Measurements from ENCODE around the gene SLC43A1.

The SLC43A1 gene

DNA sequence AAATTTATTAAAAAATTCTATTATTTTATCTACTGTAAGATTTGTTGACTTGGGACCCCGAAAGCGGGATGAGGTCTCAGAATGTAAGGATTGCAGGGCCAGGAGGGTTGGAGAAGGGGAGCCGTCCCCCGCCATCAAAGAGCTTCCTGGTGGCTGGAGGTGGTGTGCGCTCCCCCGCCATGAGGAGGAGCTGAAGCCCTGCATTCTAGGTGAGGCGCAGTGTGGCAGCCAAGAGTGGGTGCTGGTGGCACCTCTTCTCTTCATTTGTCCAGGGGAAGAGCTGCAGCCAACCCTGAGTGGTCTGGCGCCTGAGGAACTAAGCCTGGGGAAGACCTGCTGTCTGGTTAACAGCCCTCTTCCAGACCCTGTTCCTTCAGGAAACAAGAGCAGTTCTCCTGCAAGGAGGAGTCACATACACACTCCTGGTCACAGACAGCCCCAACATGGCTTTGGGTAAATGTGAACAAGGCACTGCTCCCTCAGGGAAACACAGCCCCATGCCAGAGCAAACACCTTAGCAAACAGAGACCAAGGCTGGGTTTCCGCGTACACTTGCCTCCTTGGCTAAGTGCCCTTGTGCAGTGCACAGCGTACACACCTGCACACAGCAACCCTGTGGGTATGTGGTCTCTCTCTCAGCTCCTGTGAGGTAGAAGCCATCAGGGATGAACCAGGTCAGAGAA lies 37.9 kb downstream of the SLC43A1 start:
- no peak for DNase-seq

DNA sequence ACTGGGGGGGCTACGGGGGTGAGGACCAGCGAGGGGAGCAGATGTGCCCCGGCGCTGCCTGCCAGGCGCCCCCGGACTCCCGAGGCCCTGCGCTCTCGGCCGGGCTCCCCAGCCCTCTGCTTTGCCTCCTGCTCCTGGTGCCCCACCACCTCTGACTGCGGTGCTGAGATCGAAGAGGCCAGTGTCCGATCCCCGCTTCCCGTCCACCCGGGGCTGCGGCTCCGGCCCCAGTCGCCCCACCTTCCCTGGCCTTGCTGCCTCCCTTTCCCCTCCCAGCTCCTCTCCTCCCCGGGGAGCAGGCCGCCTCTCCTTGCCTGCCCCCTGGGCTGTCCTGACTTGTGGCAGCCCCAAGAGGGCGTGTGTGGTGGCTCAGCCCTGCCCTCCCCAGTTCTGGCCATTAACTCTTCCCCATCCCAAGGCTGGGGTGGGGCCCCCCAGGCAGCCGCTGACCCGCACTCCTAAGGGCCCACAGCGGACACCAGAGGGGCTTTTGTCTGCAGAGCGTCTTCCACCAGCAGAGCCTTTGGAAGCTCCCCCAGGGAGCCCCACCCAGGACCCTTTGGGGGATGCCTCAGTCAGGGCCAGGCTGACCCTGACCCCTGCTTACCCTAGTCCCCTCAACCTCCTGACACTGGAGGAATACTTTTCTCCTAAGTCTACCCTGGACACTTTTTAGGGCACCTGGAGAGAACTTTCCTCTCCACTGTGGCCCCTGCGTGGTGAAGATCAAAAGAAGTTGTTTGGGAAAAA lies 38.6 kb downstream of the SLC43A1 start:
- DNase-seq = no peak

DNA sequence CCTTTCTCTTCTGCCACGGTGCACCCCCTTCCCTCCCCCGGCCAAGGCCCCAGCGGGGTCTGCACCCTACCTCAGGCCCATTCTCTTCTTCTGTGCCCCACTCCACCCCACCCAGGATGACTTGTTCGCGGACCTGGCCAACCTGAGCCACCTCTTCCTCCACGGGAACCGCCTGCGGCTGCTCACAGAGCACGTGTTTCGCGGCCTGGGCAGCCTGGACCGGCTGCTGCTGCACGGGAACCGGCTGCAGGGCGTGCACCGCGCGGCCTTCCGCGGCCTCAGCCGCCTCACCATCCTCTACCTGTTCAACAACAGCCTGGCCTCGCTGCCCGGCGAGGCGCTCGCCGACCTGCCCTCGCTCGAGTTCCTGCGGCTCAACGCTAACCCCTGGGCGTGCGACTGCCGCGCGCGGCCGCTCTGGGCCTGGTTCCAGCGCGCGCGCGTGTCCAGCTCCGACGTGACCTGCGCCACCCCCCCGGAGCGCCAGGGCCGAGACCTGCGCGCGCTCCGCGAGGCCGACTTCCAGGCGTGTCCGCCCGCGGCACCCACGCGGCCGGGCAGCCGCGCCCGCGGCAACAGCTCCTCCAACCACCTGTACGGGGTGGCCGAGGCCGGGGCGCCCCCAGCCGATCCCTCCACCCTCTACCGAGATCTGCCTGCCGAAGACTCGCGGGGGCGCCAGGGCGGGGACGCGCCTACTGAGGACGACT lies 39.3 kb downstream of the SLC43A1 start:
- no peak for DNase-seq

DNA sequence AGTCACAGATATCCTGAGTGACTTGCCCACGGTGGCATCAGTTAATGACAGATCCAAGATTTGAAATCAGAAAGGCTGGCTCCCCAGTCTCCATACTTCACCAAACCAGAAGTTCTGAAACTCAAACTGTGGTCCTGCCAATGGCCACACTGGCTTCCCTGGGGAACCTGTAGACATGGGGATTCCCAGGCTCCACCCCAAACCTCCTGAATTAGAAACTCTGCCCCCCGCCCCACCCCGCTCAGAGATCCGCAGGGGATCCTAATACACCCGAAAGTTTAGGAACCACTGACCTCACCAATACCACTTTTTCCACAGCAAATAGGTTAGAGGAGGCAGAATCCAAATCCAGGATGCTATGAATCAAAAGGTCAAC lies 39.8 kb downstream of the SLC43A1 start:
- no peak for DNase-seq

DNA sequence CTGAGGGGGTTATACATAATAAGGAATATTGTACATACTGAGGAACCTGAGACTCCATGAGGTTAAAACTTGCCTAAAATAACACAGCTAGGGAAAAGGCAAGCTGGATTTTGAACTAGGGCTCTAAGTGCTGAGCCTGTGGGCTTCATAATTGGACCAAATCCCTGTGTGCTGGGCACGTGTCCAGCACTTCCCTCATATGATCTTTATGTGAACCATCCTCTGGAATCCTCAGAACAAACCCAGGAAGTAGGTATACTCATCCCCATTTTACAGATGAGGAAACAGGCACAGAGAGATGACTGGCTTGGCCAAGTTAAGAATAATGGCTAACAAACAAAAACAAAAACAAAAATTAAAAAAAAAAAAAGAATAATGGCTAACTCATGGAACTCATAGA lies 40.3 kb downstream of the SLC43A1 start:
- DNase-seq = no peak

DNA sequence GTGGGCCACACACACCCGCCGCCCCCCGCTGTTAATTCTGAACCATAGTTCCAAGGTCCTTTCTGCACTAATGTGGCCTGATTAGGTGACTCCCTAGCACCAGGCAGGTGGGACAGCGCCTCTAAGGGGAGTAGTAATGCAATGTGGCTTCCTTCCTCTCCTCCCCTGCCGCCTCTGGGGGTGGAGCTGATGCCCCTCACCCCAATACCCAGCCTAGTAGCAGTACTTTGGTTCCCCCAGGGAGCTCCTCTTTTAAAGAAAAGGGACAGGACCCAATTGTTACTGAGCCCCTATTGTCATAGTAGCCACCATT lies 40.7 kb downstream of the SLC43A1 start:
- no peak for DNase-seq

DNA sequence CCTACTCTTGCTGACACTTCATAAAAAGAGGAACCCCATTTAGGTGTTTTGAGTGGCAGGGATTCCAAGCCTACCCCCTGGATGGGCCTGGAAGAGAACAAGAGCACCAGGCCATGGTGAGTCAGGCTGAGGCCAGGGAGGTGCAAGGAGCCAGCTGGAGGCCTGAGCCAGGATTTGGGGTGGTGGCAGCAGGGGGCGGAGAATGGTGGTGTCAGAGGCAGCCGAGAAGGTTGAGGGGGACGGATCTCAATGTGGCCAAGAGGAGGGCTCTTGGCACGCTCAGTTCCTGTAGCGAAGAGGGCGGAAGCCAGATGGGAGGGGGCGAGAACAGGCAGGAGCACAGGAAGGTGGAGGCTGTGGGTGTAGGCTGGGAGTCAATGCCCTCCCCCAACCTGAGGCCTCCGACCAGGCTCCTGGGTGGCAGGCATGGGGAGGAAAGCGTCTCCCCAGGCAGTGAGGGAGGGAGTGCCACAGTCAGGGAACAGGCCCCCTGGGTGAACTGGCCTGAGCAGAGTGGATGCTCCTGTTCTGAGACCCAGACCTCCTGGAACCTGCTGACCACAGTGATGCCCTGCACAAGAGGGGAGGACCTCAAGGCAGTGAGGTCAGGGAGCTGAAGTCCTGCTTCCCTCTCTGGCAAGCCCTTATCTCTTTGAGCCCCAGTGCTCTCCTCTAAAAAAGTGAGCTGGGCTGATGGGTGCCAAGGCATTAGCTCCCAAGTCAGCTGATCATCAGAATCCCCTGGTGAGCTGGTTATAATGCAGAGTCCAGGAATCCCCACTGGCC lies 41.3 kb downstream of the SLC43A1 start:
- DNase-seq = no peak

DNA sequence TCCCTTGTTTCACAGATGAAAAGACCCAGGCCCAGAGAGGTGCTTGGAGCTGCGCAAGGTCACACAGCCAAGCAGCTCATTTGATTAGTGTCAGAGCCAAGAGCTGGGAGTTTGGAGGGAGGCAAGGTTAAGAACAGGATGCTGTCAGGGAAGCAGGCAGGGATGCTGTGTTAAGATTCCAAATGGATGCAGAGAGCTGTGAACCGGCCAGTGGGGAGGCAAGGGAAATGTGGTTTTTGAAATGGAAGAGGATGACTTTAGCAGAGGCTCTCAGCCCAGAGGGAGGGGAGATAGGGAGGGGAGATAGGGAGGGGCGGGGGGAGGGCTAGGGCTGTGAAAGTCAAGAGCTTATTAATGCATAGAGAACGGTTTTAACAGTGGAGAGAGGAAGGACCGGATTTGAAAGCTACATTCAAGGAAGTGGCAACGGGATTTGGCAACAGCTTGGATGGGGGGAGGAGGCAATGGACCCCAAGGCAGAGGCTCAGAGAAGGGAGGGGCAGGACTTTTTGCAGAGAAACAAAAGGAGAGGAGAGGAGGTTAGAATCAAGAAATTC lies 42.1 kb downstream of the SLC43A1 start:
- no peak for DNase-seq

DNA sequence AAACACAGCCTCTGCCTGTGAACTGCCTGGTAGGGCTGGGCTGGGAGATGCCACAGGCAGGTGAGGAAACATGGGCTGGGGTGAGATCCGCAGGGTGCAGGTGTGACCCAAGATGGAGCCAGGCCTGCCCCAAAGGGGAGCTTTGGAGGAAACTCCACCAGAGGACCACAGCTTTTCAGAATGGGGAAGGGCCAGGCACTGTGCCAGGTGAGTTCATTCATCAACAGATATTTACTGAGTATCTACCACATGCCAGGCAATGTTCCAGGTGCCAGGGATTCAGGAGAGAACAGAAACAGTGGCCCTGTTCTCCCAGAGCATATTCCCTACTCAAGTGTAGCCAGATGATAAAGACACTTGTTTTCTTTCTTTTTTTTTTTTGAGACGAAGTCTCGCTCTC lies 44.0 kb downstream of the SLC43A1 start:
- peak; percentile 61 for DNase-seq

DNA sequence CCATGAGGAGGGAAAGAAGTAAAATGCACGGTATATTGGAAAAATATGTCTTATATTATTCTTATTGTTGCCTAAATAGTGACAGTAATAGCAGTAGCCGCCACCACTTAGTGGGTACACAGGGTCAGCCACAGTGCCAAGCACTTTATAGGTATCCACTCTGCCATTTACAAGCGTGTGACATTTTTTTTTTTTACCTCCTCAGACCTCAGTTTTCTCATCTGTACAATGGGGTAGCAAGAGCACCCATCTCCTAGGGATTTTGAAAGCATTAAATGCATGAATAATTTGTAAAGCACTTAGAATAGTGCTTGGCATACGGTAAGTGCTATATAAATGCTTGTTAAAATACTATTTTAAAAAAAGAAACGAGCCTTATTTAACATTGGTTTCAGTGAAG lies 46.2 kb downstream of the SLC43A1 start:
- no peak for DNase-seq

DNA sequence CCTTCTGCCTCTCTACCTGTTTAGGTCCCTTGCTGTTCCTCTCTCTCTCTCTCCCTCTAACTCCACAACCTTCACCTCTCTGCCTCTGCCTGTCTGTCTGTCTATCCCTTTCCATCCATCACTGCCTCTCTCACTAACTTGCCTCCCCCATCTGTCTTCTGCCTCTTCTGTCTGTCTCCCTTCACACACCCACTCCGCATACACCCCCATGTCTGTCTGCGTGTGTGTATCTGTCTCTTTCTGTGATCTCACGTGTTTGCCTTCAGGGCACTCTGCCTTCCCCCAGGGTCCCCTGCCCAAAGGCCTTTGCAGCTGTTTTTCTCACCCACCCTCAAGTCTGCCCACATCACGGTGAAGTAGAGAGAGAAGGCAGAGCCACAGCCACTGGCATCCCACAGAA lies 47.2 kb downstream of the SLC43A1 start:
- no peak for DNase-seq

DNA sequence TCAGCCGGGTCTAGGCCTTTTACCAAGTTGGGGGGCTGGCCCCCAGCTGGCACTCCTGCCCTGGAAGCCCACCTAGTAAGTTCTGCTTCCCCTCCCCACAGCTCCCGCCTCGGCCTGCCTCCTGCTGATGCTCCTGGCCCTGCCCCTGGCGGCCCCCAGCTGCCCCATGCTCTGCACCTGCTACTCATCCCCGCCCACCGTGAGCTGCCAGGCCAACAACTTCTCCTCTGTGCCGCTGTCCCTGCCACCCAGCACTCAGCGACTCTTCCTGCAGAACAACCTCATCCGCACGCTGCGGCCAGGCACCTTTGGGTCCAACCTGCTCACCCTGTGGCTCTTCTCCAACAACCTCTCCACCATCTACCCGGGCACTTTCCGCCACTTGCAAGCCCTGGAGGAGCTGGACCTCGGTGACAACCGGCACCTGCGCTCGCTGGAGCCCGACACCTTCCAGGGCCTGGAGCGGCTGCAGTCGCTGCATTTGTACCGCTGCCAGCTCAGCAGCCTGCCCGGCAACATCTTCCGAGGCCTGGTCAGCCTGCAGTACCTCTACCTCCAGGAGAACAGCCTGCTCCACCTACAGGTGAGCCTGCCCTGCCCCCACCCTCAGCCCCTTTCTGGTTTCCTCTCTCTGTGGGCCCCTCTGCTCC lies 47.9 kb downstream of the SLC43A1 start:
- DNase-seq = no peak

DNA sequence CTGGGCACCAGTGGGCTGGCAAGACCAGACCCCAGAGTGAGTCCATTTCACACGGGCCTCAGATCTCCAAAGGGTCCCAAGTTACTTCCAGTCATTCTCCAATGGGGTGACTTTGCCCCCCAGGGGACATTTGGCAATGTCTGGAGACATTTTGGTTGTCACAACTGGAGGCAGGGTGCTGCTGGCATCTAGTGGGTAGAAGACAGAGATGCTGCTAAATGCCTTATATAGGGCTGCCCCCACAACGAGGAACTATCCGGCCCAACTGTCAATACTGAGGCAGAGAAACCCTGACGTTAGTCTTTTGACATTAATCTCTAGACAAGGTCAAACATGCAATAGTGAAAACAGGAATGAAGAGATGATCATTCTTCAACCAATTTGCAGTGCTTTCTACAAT lies 48.8 kb downstream of the SLC43A1 start:
- no peak for DNase-seq

DNA sequence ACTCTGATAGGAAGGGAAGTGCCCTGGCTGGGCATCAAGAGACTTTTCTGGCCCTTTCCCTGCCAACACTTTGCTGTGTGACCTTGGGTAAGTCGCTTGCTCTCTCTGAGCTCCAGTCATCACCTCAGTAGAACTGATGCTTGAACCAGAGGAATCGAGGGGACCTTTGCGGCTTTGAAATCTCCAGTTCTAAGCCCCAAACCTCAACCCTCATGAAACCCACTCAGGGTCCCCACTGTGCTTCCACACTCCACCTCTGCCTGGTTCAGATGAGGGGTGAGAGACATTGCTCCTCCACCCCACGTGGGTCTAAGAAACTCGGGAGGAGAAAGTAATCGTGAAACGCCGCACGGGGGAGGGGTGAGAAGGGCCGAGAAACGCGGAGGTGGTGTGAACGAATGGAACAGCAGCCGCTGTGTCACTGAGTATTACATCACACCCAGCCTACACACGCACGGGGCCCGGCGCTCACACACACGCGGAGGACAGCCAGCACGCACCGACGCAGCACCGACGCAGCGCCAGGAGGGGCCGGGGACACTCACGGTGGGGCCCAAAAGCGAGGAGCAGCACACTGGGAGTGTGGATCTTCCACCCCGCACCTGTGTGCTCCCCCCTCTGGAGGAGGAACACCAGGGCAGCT lies 50.8 kb downstream of the SLC43A1 start:
- no peak for DNase-seq

DNA sequence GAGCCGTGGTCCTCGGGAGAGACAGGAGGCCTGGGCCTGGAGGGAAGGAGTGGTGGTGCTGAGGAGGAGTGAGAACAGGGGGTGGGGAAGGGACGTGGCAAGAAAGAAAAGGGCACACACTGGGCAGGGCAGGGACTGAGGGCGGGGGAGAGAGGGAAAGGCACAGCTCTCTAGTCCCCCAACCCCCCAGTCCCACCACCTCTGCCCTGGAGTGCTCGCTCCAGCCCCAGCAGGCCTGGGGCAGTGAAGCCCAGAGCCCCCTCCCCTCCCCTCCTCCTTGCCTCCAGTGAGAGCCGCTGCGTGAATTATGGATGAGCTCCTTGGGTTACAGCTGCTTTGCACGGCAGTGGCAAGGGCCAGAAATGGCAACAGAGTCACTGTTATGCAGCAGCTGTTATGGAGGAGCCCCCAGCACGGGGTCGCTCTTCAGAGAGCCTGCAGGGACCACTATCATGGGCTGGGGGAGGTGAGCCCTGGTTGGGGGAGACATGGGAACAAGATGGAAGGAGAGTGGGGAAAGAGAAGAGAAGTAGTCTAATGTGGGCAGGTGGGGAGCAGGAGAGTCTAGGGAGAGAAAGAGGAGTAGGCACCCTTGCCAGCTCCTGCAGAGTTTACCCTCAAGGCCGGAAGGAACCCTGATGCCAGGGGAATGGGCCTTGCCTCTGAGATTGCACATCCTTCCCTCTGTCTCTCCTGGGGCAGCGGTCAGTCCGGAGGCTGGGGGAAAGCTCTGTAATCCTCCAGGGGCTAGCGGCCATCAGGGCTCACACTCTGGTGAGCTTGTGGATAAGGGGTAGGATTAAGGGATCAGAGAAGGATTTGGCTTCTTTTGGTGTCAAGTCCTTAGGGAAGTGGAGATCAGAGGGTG lies 51.6 kb downstream of the SLC43A1 start:
- DNase-seq = peak; percentile 29

DNA sequence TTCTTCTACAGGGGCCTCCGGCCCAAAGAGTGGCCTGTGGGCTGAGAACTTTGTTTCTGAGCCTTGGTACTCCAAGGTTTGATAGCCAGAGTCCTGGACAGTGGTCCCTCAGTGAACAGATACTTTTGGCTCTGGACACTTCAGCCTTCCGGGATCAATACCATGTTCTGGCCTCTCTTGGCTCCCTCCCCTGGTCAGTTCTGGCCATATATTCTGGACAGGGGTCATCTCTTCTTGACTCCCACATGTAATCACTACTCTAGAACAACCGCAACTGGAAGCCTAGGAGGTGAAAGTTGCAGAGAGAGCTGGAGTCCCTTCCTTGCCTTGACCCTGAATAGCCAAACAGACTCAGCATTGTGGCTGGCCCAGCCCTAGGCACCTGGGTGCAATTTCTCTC lies 52.9 kb downstream of the SLC43A1 start:
- no peak for DNase-seq

DNA sequence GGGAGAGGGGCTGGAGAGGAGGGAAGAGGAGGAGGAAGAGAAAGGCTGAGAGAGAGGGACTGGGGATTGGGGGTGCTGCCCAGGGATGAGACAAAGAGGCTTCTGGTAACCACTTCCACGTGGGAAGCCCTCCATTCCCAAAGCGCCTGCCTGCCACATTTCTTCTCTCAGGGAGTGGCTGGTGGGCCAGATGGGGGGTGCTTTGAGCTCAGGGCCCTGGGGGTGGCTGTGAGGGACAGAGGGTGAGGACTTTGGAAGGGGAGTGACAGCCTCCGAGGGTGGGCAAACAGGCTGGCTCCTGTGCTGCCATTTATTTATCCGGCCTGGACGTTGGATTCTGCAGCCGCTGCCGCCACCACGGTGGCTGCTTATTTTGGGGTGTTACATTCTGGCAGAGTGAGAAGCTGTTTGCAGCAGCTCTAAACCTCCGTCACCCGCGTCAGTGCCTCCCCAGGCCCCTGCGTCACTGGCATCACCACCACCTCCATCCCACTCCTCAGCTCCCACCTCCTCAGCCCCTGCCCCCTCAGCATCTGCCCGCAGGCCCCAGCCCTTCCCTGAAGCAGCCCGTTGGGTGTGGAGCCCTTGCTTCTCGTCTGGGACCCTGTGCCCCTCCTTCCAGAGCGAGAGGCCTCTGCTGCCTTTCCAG lies 53.5 kb downstream of the SLC43A1 start:
- DNase-seq = no peak

DNA sequence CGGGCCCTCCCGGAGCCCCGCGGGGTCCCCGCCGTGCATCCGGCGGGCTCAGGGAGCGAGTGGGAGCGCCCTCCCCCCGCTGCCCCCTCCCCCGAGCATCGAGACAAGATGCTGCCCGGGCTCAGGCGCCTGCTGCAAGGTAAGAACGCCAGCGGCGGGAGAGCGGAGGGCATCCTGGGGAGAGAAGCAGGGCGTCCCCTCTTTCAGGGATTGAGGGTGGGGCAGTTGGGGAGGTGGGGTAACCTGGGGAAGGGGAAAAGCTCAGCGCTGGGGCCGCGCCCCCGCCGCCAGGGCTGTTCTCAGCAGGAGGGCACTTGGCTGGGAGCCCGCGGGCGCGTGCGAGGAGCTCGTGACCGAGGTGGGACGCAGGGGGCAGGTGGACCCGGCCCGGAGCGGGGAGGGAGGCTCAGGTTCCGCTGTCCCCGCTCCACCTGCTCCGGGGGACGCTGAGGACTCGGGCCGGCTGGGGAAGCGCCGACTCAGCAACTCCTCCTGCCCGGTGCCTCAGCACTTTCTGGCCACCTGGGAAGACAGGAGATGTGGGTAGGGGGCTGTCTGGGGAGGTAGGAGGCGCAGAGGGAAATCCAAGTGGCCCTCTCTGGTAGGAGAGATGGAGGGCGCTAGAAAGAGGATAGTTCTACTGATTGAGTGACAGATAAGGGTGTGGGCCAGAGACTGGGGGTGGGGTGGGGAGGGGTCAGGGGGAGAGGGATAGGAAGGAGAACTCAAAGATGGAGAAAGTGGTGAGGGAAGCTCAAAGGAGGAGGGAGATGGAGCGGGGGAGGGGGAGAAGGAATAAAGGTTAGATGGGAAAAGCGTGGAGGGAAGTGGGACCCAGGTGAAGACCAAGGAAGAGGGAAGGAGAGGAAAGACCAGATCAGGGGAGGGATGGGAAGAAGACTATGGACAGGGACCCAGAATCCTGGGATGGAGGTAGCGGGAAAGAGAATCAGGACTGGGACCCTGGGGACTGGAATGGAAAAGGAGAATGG lies 54.4 kb downstream of the SLC43A1 start:
- peak; percentile 66 for DNase-seq

DNA sequence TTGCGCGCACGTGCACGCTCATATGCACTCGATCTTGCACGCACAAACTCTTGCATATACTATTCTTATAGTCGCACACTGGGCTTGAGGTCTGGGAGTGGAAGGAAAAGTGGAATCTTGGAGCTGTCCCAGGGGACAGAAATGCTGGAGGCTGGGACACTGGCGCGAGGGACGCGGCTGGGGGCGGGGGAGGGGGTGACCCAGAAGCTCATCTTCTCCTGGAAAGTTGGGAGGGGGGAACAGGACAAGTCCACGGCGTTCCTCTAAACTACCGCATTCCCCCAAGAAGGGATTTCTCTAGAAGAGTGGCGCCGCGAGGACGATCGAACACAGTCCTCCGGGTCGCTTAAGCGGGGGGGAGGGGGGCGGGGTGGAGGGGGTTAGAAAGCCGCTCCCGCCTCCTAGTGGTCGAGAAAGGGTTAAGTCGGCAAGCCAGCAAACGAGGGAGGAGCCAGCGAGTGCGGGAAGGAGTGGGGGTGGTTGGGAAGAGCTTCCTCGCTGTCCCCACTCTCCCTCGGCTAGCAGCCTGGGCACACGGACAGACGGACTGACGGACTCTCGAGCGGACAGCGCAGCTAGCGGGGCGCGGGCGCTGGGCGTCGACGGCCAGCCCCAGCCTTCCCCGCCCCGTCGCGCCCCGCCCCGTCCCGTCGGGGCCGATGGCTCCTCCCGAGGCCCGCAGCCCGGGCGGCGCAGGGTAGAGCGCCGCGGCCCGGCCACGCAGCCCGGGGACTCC lies 55.3 kb downstream of the SLC43A1 start, which contains the start of gene RTN4RL2:
RTN4RL2 (plus strand) TSS at position 507 of the 736 bp plus-strand sequence. CDS start 338 bp downstream, outside the sequence.
- peak; percentile 85 for DNase-seq
